BE2C (cell line): ENCODE data around the gene ZNF451.

ENCODE experiments used
- DNase-seq: peaks from one replicate; pipeline ENCODE4 v3.0.0-alpha.2; 2020
- H3K27me3 ChIP-seq: fragments of 250-450 bp; sonication (Bioruptor Pico); 2 replicates; pipeline ENCODE4 v1.5.1; 2020; ENCODE audit warnings: mild to moderate bottlenecking
- H3K36me3 ChIP-seq: fragments of 250-450 bp; sonication (Bioruptor Pico); 2 replicates; pipeline ENCODE4 v1.5.1; 2020; ENCODE audit warnings: mild to moderate bottlenecking
- H3K4me1 ChIP-seq: fragments of 250-450 bp; sonication (Bioruptor Pico); 2 replicates; pipeline ENCODE4 v1.5.1; 2020
- H3K4me3 ChIP-seq: 2 replicates; pipeline ENCODE4 v1.5.1; 2011; ENCODE audit warnings: low read depth, low read length
- H3K9me3 ChIP-seq: fragments of 250-450 bp; sonication (Bioruptor Pico); 2 replicates; pipeline ENCODE4 v1.5.1; 2020
- TF ChIP-seq, protein P1 (sequence below): IDR thresholded peaks from 2 replicates; pipeline ENCODE4 v1.5.1; 2012; ENCODE audit warnings: mild to moderate bottlenecking, low read depth, low read length

ZNF451 gene

DNA sequence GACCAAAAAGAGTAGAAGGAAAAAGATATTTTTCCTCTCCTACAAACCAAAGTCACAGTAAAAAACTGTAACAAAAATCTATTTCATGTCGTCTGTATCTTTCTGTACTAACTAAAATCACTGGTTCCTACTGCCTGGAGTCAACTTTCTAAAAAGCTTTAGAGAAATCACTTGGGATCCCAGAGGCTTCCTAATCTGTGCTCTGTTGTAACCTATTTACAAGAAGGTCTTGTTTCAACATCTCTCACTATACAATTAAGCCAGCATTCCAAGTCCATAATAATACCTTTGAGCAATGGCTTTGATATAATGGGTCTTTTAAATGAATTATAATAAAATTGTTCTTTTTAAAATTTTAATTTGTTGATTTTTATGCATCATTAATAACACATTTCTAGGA, 111.7 kb downstream of the ZNF451 start:
- Histone ChIP-seq H3K4me3 (no peak overlapping the region), H3K9me3 (no peaks in the 10 kb centered on the region), H3K27me3 (no peaks in the 10 kb centered on the region), H3K36me3 (no peaks in the 10 kb centered on the region), H3K4me1 (no peaks in the 10 kb centered on the region)
- DNase-seq, result no peak
- TF ChIP-seq, protein P1, sequence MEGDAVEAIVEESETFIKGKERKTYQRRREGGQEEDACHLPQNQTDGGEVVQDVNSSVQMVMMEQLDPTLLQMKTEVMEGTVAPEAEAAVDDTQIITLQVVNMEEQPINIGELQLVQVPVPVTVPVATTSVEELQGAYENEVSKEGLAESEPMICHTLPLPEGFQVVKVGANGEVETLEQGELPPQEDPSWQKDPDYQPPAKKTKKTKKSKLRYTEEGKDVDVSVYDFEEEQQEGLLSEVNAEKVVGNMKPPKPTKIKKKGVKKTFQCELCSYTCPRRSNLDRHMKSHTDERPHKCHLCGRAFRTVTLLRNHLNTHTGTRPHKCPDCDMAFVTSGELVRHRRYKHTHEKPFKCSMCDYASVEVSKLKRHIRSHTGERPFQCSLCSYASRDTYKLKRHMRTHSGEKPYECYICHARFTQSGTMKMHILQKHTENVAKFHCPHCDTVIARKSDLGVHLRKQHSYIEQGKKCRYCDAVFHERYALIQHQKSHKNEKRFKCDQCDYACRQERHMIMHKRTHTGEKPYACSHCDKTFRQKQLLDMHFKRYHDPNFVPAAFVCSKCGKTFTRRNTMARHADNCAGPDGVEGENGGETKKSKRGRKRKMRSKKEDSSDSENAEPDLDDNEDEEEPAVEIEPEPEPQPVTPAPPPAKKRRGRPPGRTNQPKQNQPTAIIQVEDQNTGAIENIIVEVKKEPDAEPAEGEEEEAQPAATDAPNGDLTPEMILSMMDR, result no peak

DNA sequence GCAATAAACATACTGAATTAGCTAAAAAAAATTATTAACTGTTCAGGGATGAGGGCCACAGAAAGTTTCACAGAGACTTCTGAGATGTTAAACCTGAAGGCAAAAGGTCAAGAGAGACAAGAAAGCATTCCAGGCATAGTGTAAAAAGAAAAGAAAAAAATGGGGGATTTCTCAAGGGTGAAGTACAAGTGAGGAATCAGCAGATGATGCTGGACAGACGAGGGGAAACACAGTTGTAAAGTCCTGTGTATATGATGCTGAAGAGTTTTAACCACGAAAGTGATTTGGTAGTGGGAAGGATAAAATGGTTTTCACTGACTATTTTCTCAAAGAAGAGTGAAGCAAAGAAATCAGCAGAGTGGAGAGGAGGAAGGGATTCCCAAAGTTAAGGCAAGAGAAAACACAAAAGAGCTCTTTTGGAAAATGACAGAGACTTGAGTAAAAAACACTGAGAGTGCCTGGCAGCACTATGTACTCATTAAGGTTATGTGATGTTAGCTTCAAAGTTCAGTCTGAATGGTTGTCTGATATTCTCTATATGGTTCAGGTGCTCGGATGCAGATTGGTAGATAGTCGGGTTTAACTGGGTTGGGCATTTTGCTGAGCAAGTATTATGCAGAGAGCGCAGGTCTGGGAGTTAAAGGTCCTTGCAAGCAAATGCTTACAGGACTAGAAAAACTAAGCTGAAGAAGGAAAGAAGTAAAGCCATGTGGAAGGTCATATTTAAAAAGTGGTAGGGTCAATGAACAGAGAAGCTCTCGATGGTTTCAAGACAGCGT, 115.8 kb downstream of the ZNF451 start:
- no peak for DNase-seq
- Histone ChIP-seq H3K27me3 (no peaks in the 10 kb centered on the region), H3K36me3 (no peaks in the 10 kb centered on the region; the same call in 1 of the 2 replicates), H3K4me3 (no peak overlapping the region), H3K4me1 (no peaks in the 10 kb centered on the region), H3K9me3 (no peaks in the 10 kb centered on the region)
- TF ChIP-seq, protein P1, result no peak

GRCh38 chr6:57207141-57207540, 117.2 kb downstream of the ZNF451 start:
- DNase-seq, result no peak

GRCh38 chr6:57207872-57208271, 117.9 kb downstream of the ZNF451 start:
- no peaks in the 10 kb centered on the region; the same call in 1 of the 2 replicates for H3K36me3 ChIP-seq
- no peak overlapping the region for H3K4me3 ChIP-seq
- H3K27me3 ChIP-seq, result no peaks in the 10 kb centered on the region
- no peaks in the 10 kb centered on the region for H3K4me1 ChIP-seq
- no peak for DNase-seq
- TF ChIP-seq, protein P1, result no peak
- H3K9me3 ChIP-seq, result no peaks in the 10 kb centered on the region

More at GRCh38 chr6:57207141-57207540, 117.2 kb downstream of the ZNF451 start:
- Histone ChIP-seq H3K4me3 (no peak overlapping the region), H3K4me1 (no peaks in the 10 kb centered on the region), H3K9me3 (no peaks in the 10 kb centered on the region), H3K36me3 (no peaks in the 10 kb centered on the region; the same call in 1 of the 2 replicates), H3K27me3 (no peaks in the 10 kb centered on the region)
- TF ChIP-seq, protein P1, result no peak

DNA sequence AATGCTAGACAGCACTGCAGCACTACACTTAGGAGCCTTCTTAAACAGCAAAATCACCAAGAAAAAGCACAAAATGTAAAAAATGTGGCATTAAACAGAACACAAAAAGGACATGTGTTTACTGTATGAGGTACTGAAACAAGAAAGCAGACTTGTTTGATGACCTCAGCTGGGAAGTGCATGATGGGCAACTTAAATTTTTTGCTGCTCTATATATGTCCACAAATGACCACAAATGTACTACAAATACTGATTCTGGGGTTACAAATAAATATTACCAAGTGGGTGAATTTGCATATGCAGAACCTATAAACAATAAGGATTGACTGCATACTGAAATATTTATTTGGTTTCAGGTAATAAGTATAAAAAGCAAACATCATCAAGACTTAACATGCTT, 119.0 kb downstream of the ZNF451 start:
- DNase-seq, result no peak
- H3K36me3 ChIP-seq, result no peaks in the 10 kb centered on the region; the same call in 1 of the 2 replicates
- no peak overlapping the region for H3K4me3 ChIP-seq
- no peaks in the 10 kb centered on the region for H3K27me3 ChIP-seq
- no peaks in the 10 kb centered on the region for H3K4me1 ChIP-seq
- H3K9me3 ChIP-seq, result no peaks in the 10 kb centered on the region
- TF ChIP-seq, protein P1, result no peak

DNA sequence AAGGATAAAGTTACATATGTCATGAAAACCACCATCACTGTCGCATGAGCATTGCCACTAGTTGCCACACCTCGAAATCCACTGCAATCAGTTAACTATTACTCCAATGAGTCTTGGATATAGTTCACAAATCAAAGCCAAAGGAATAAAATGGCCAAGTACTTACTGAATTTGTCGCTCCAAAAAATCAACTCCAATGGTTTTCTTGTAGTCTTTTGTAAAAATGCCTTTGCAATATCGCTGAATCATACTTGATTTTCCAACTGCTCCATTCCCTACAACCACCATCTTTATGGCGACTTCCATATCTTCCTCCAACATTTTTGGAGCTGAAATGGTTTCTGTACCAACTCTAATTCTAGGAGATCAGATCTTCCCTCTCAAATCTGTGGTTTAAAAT, 120.1 kb downstream of the ZNF451 start:
- Histone ChIP-seq H3K4me3 (no peak overlapping the region), H3K9me3 (no peaks in the 10 kb centered on the region), H3K4me1 (no peaks in the 10 kb centered on the region), H3K27me3 (no peaks in the 10 kb centered on the region), H3K36me3 (no peaks in the 10 kb centered on the region; the same call in 1 of the 2 replicates)
- TF ChIP-seq, protein P1, result no peak
- DNase-seq, result no peak
